Measurements from ENCODE around the gene RPS5. TPM values are rescaled to one million over a fixed set of nuclear protein-coding genes. Genes with fewer than 3 reads are reported as not detected.

Gene RPS5
- total and polyA plus RNA-seq, 10 donors = 712 to 2,466 (median 1,177) TPM

GRCh38 chr19:58388175-58388526 is 1.1 kb downstream of the RPS5 start:
- H3K27me3 ChIP-seq (replicated peaks in 1 of 7) = no peaks in the 10 kb centered on the region
- peaks cover 15 to 71% (median 46%) of the 10 kb centered on the region in 6 donors for H3K4me1 ChIP-seq
- 76 to 90% (median 80%) methylated on average over 3 of the region's 3 CpGs for WGBS, 5 donors
- TF ChIP-seq POLR2AphosphoS5 (IDR thresholded peaks at IDR 0.05) = no peak
- TF ChIP-seq CTCF (IDR thresholded peaks at IDR 0.05 in 8 of 11, conservative IDR thresholded peaks at IDR 0.05 in 3 of 11) = no peak
- TF ChIP-seq POLR2A (IDR thresholded peaks at IDR 0.05) = no peak
- peak overlapping the region in 7 of 8 donors; percentile 70 to 93 (median 77) for H3K4me3 ChIP-seq
- peak overlapping the region in 1 of 8 donors; percentile 93 for H3K27ac ChIP-seq
- DNase-seq = no peak
- H3K9me3 ChIP-seq = no peaks in the 10 kb centered on the region
- peaks cover under 1 to 53% (median 40%) of the 10 kb centered on the region in 6 donors for H3K36me3 ChIP-seq
- intact Hi-C loops (cut with DNase I; ENCODE audit: low total_unique reads) = no loop called here

- no peak for DNase-seq
- intact Hi-C loops (cut with DNase I; ENCODE audit: low total_unique reads) = no loop called here
- no peaks in the 10 kb centered on the region for H3K9me3 ChIP-seq
- no peak overlapping the region for H3K4me3 ChIP-seq
- peaks cover 3 to 74% (median 61%) of the 10 kb centered on the region in 6 donors for H3K36me3 ChIP-seq
- H3K27ac ChIP-seq = no peak overlapping the region
- TF ChIP-seq POLR2AphosphoS5 (IDR thresholded peaks at IDR 0.05) (peak in 1 of 3 donors; percentile 36), POLR2A (IDR thresholded peaks at IDR 0.05) (no peak)
- WGBS, 5 donors = 91 to 95% (median 93%) methylated on average over 17 to 26 of the region's 26 CpGs
- peaks cover 0 to 29% (median 18%) of the 10 kb centered on the region in 7 donors for H3K27me3 ChIP-seq (replicated peaks in 1 of 7)
- peaks cover 1 to 61% (median 37%) of the 10 kb centered on the region in 6 donors for H3K4me1 ChIP-seq
Measured at GRCh38 chr19:58392945-58393724, 6.1 kb downstream of the RPS5 start.

GRCh38 chr19:58393725-58394033 is 6.6 kb downstream of the RPS5 start:
- Histone ChIP-seq H3K36me3 (peaks cover 3 to 69% (median 57%) of the 10 kb centered on the region in 6 donors), H3K9me3 (no peaks in the 10 kb centered on the region), H3K27me3 (replicated peaks in 1 of 7) (peaks cover 0 to 35% (median 18%) of the 10 kb centered on the region in 7 donors), H3K4me3 (no peak overlapping the region), H3K27ac (no peak overlapping the region), H3K4me1 (peaks cover 0 to 56% (median 32%) of the 10 kb centered on the region in 6 donors)
- WGBS, 5 donors = 87 to 92% (median 90%) methylated on average over 4 of the region's 4 CpGs
- TF ChIP-seq CTCF (IDR thresholded peaks at IDR 0.05 in 8 of 11, conservative IDR thresholded peaks at IDR 0.05 in 3 of 11) = no peak
- no peak for TF ChIP-seq POLR2A (IDR thresholded peaks at IDR 0.05)
- TF ChIP-seq POLR2AphosphoS5 (IDR thresholded peaks at IDR 0.05) = no peak
- no peak for DNase-seq
- intact Hi-C loops (cut with DNase I; ENCODE audit: low total_unique reads) = no loop called here

- DNase-seq = no peak
- no peaks in the 10 kb centered on the region for H3K9me3 ChIP-seq
- 69 to 78% (median 70%) methylated on average over 2 to 3 of the region's 3 CpGs for WGBS, 5 donors
- TF ChIP-seq POLR2AphosphoS5 (IDR thresholded peaks at IDR 0.05) = no peak
- TF ChIP-seq POLR2A (IDR thresholded peaks at IDR 0.05) = no peak
- TF ChIP-seq CTCF (IDR thresholded peaks at IDR 0.05 in 8 of 11, conservative IDR thresholded peaks at IDR 0.05 in 3 of 11) = no peak
- intact Hi-C loops (cut with DNase I; ENCODE audit: low total_unique reads) = no loop called here
- peaks cover 0 to 39% (median 18%) of the 10 kb centered on the region in 7 donors for H3K27me3 ChIP-seq (replicated peaks in 1 of 7)
- peaks cover 0 to 44% (median 26%) of the 10 kb centered on the region in 6 donors for H3K4me1 ChIP-seq
- H3K4me3 ChIP-seq = no peak overlapping the region
- no peak overlapping the region for H3K27ac ChIP-seq
- peaks cover 3 to 58% (median 47%) of the 10 kb centered on the region in 6 donors for H3K36me3 ChIP-seq
Measured at GRCh38 chr19:58394821-58395219, 7.8 kb downstream of the RPS5 start.

Measured in spleen (tissue), 11 donors.